PFSK-1 (cell line): ENCODE results near the gene RPL10A.

Experiments
- FOXP2 ChIP-seq: optimal IDR thresholded peaks from 2 replicates; pipeline ENCODE3; 2011; ENCODE audit warnings: borderline replicate concordance, control low read depth, inconsistent platforms; ENCODE audit not compliant: insufficient read depth; ENCODE audit errors: extremely low read length, extremely low read depth
- POLR2AphosphoS5 ChIP-seq: IDR thresholded peaks from 2 replicates; pipeline ENCODE4 v1.6.1; 2012; ENCODE audit warnings: low read depth, mild to moderate bottlenecking, control low read depth, low read length, moderate library complexity
- REST ChIP-seq, 2 experiments: IDR thresholded peaks; 2 replicates each; pipeline versions ENCODE4 v1.6.1 to v1.8.0; 2011 to 2012; ENCODE audit warnings: low read depth in 2 of 2, low read length in 2 of 2, control low read depth in 1 of 2, inconsistent platforms in 1 of 2, mild to moderate bottlenecking in 1 of 2, moderate library complexity in 1 of 2; ENCODE audit not compliant: insufficient read depth in 1 of 2
- SIN3A ChIP-seq: IDR thresholded peaks from 2 replicates; pipeline ENCODE4 v1.6.1; 2012; ENCODE audit warnings: mild to moderate bottlenecking, low read length, moderate library complexity, borderline replicate concordance; ENCODE audit not compliant: insufficient read depth
- TAF1 ChIP-seq: IDR thresholded peaks from 2 replicates; pipeline ENCODE4 v1.6.1; 2012; ENCODE audit warnings: low read length, control low read depth, borderline replicate concordance; ENCODE audit not compliant: insufficient read depth

RPL10A gene

GRCh38 chr6:35429463-35429862 lies 38.7 kb upstream of the RPL10A start:
- no peak for TF ChIP-seq REST (IDR thresholded peaks at IDR 0.05; ENCODE audit: insufficient read depth in 1 of 2, low read depth in 2 of 2, low read length in 2 of 2)
- no peak for TF ChIP-seq TAF1
- no peak for TF ChIP-seq SIN3A
- no peak for TF ChIP-seq FOXP2
- no peak for TF ChIP-seq POLR2AphosphoS5

DNA sequence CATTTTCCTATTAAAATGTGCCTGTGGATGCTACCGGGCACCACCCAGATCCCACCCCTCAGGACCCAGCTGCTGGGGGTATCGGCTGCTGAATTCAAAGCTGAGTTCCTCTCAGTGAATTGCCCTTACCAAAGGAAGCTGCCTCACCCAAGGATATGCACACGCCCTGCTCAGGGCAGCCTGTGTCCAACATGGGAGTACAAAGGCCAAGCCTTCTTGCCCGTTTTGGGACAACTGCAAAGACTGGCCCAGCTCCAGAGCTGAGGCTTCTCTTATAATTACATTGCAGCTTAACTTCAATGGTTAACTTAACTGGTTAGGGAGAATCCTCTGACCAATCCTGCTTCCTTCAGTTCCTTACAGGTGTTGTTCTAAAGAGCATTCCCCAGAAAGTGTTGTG lies 35.9 kb upstream of the RPL10A start:
- TF ChIP-seq TAF1 (no peak), POLR2AphosphoS5 (no peak), REST (IDR thresholded peaks at IDR 0.05; ENCODE audit: insufficient read depth in 1 of 2, low read depth in 2 of 2, low read length in 2 of 2) (no peak), SIN3A (no peak), FOXP2 (no peak)

DNA sequence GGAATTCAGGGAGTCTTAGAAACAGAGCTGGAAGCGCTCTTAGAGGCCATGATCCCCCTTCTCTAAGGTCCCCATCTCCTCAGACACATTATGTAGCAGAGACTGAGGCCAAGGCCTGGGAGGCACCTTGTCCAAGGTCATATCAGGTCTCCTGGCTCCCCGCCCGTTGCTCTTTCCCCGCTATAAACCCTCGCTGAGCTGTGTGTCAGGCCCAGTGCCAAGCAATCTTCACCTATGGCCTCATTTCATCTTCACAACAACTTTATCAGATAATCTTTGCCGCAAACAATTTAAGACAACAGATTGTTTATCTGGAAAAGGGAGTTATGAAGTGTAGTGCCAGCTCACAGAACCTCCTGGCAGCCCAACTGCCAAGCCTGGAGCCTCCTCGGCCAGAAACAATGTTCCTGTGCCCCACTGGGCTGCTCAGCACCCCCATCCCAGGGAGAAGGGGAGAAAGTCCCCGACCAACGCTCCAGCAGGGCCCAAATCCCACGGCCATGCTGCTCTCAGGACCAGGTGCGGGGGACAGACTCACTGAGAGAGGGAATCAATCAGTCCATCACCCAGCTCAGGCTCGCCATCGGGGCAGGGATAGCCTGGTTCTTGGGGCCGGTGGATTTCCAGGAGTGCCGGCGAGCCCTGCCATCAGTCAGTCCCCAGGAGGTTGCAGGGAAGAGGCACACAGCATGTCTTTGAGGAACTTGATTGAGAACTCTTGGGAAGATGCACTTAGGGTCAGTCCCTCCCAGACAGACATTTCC lies 32.9 kb upstream of the RPL10A start:
- no peak for TF ChIP-seq POLR2AphosphoS5
- no peak for TF ChIP-seq REST (IDR thresholded peaks at IDR 0.05; ENCODE audit: insufficient read depth in 1 of 2, low read depth in 2 of 2, low read length in 2 of 2)
- TF ChIP-seq TAF1: no peak
- TF ChIP-seq FOXP2: no peak

- no peak for TF ChIP-seq TAF1
- no peak for TF ChIP-seq SIN3A
- TF ChIP-seq POLR2AphosphoS5: no peak
- TF ChIP-seq FOXP2: no peak
- no peak for TF ChIP-seq REST (IDR thresholded peaks at IDR 0.05; ENCODE audit: insufficient read depth in 1 of 2, low read depth in 2 of 2, low read length in 2 of 2)
Measured at GRCh38 chr6:35436071-35436857, 31.9 kb upstream of the RPL10A start.
